Upper lobe of left lung (tissue), 6 donors: ENCODE results near the gene DUSP8. TPM values are rescaled to one million over a fixed set of nuclear protein-coding genes. Genes with fewer than 3 reads are reported as not detected.
"Not testable (repeated sequence)": the region's sequence is repeated elsewhere in the genome, so short reads cannot be mapped to it uniquely, and the experiment has no call there.

Experiments used
- ATAC-seq, 2 donors: fragments of 200-7000 bp; cut with Tn5 transposase; one replicate each; pipeline ENCODE4 v1.9.1; 2022; ENCODE audit warnings: mild to moderate bottlenecking in 2 of 2, moderate library complexity in 2 of 2; ENCODE audit not compliant: low FRiP score in 2 of 2
- DNase-seq, 2 donors: peaks; one replicate each; pipeline ENCODE4 v3.0.0-alpha.2; 2019 to 2020
- H3K27ac ChIP-seq, 4 donors: fragments of 200-600 bp; sonication (generic); one replicate each; pipeline ENCODE4 v1.5.1; 2016 to 2019
- H3K27me3 ChIP-seq, 4 donors: fragments of 200-600 bp; sonication (generic); one replicate each; pipeline ENCODE4 v1.5.1; 2017 to 2019
- H3K36me3 ChIP-seq, 4 donors: fragments of 200-600 bp; sonication (generic); one replicate each; pipeline ENCODE4 v1.5.1; 2016 to 2019
- H3K4me1 ChIP-seq, 4 donors: fragments of 200-600 bp; sonication (generic); one replicate each; pipeline ENCODE4 v1.5.1; 2018 to 2019
- H3K4me3 ChIP-seq, 4 donors: fragments of 200-600 bp; sonication (generic); one replicate each; pipeline ENCODE4 v1.5.1; 2017 to 2019; ENCODE audit warnings: mild to moderate bottlenecking in 2 of 4, moderate library complexity in 1 of 4
- H3K9me3 ChIP-seq, 4 donors: fragments of 200-600 bp; sonication (generic); one replicate each; pipeline ENCODE4 v1.5.1; 2018 to 2019
- CTCF ChIP-seq, 6 experiments: fragments of 450-650 bp in 4 of 6; fragments of 200-600 bp in 2 of 6; sonication (generic) in 2 of 6; IDR thresholded peaks; one replicate each; pipeline ENCODE4 v1.5.1; 2016 to 2019; ENCODE audit warnings: antibody characterized with exemption in 6 of 6
- EP300 ChIP-seq, 4 donors: sonication (generic); formaldehyde crosslinking; IDR thresholded peaks; one replicate each; pipeline ENCODE4 v1.5.1; 2017; ENCODE audit warnings: antibody characterized with exemption in 4 of 4, control low read depth in 2 of 4
- POLR2A ChIP-seq, 4 donors: fragments of 450-650 bp; IDR thresholded peaks; one replicate each; pipeline ENCODE4 v1.5.1; 2016 to 2017; ENCODE audit warnings: antibody characterized with exemption in 4 of 4, mild to moderate bottlenecking in 2 of 4
- POLR2AphosphoS5 ChIP-seq, 2 donors: sonication (generic); formaldehyde crosslinking; IDR thresholded peaks; one replicate each; pipeline ENCODE4 v1.5.1; 2017; ENCODE audit warnings: antibody characterized with exemption in 2 of 2
- WGBS, 2 donors: methylation state at CpG; one replicate each; pipeline ENCODE4 v1.1.5; 2017 to 2018; 5-methylcytosine and 5-hydroxymethylcytosine counted together
- total RNA-seq, 6 donors: library from RNA; depleted of rRNA in 4 of 6; stranded (reverse); fragments of >200 nt in 4 of 6; gene quantifications; one replicate each; pipeline versions ENCODE4 v1.1.0 to v1.2.1, GENCODE V29; 2016 to 2021
- donor health status: DM: no; HTN: no; CAD: no; lungs with moderate emphysema.
- donor health status: DM: no; HTN: yes; CAD: no; lungs with severe emphysema.

DUSP8 gene
- total RNA-seq, 6 donors from 2014 or later = 5.2 to 19.3 (median 13.5) TPM

DNA sequence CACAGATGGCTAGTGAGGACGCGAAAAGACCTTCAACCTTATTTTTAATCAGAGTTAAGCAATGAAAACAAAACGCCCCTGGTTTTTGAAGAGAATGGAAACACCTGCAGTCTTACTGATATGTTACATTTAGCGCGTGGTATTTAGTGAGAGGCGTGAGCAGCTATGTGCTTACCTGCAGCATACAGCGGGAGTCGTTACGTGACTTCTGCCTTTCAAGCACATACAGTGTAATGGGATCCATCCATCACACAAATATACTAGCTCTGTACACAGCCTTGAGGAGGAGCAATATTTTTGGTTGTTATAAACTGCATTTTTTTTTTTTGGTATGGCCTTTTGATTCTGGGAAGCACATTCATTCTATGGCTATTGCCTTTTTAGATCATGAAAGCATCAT is 20.6 kb upstream of the DUSP8 start:
- no peak overlapping the region for H3K27ac ChIP-seq
- no peaks in the 10 kb centered on the region for H3K9me3 ChIP-seq
- ATAC-seq (no peak), DNase-seq (no peak)
- 83 to 88% methylated on average over 9 of the region's 9 CpGs for whole genome bisulfite sequencing, 2 donors
- peaks cover 3 to 12% (median 9%) of the 10 kb centered on the region in 4 donors for H3K4me1 ChIP-seq
- no peaks in the 10 kb centered on the region for H3K27me3 ChIP-seq
- no peak overlapping the region for H3K4me3 ChIP-seq
- no peak for TF ChIP-seq EP300 (IDR thresholded peaks at IDR 0.05)
- no peak for TF ChIP-seq POLR2A (IDR thresholded peaks at IDR 0.05)
- TF ChIP-seq POLR2AphosphoS5 (IDR thresholded peaks at IDR 0.05) = no peak
- no peak for TF ChIP-seq CTCF (IDR thresholded peaks at IDR 0.05)
- H3K36me3 ChIP-seq = no peaks in the 10 kb centered on the region

GRCh38 chr11:1589996-1590395 is 17.9 kb upstream of the DUSP8 start:
- H3K36me3 ChIP-seq = no peaks in the 10 kb centered on the region
- TF ChIP-seq POLR2A (IDR thresholded peaks at IDR 0.05) (no peak), CTCF (IDR thresholded peaks at IDR 0.05) (no peak), POLR2AphosphoS5 (IDR thresholded peaks at IDR 0.05) (no peak), EP300 (IDR thresholded peaks at IDR 0.05) (no peak)
- no peaks in the 10 kb centered on the region for H3K9me3 ChIP-seq
- ATAC-seq (no peak), DNase-seq (no peak)
- H3K4me3 ChIP-seq = no peak overlapping the region
- H3K27ac ChIP-seq = peak overlapping the region in 1 of 4 donors; percentile 64
- whole genome bisulfite sequencing, 2 donors = 88 to 98% methylated on average over 4 to 6 of the region's 6 CpGs
- no peaks in the 10 kb centered on the region for H3K27me3 ChIP-seq
- peaks cover 3 to 12% (median 9%) of the 10 kb centered on the region in 4 donors for H3K4me1 ChIP-seq

GRCh38 chr11:1589191-1589963 is 17.3 kb upstream of the DUSP8 start:
- WGBS, 2 donors = 19 to 34% methylated on average over 7 to 8 of the region's 10 CpGs
- H3K4me1 ChIP-seq = peaks cover 3 to 12% (median 9%) of the 10 kb centered on the region in 4 donors
- H3K4me3 ChIP-seq, DNase-seq, H3K27me3 ChIP-seq, H3K36me3 ChIP-seq, H3K9me3 ChIP-seq: not testable (repeated sequence)
- TF ChIP-seq EP300 (IDR thresholded peaks at IDR 0.05) = peak in 2 of 4 donors; percentile 13 to 36
- peak; percentile 37 to 71 for TF ChIP-seq POLR2AphosphoS5 (IDR thresholded peaks at IDR 0.05)
- peak overlapping the region in 1 of 4 donors; percentile 64 for H3K27ac ChIP-seq
- ATAC-seq = peak; percentile 51 to 76

DNA sequence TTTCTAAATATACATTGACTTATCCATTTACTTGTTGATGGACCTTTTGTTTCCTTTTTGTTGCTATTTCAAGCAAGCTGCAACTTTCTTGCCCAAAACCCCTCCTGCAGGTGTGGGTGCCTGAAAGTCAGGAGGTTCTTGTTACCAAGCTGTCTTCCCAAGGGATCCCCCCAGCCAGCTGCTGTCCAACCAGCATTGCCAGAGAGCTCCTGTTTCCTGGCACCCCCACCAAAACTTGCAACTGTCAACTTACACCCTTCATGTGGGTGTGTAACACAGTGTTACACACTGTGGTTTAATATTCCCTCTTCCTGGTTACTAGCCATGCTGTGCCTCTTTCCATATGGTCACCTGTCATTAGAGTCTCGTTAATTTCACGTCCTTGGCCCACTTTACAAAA is 14.6 kb upstream of the DUSP8 start:
- H3K27ac ChIP-seq = no peak overlapping the region
- DNase-seq (no peak), ATAC-seq (no peak)
- H3K36me3 ChIP-seq = no peaks in the 10 kb centered on the region
- H3K4me1 ChIP-seq = peaks cover 3 to 12% (median 9%) of the 10 kb centered on the region in 4 donors
- H3K27me3 ChIP-seq = no peaks in the 10 kb centered on the region
- TF ChIP-seq EP300 (IDR thresholded peaks at IDR 0.05) (no peak), POLR2AphosphoS5 (IDR thresholded peaks at IDR 0.05) (no peak), CTCF (IDR thresholded peaks at IDR 0.05) (no peak), POLR2A (IDR thresholded peaks at IDR 0.05) (no peak)
- H3K4me3 ChIP-seq = no peak overlapping the region
- no peaks in the 10 kb centered on the region for H3K9me3 ChIP-seq
- 82 to 84% methylated on average over 2 of the region's 2 CpGs for WGBS, 2 donors

DNA sequence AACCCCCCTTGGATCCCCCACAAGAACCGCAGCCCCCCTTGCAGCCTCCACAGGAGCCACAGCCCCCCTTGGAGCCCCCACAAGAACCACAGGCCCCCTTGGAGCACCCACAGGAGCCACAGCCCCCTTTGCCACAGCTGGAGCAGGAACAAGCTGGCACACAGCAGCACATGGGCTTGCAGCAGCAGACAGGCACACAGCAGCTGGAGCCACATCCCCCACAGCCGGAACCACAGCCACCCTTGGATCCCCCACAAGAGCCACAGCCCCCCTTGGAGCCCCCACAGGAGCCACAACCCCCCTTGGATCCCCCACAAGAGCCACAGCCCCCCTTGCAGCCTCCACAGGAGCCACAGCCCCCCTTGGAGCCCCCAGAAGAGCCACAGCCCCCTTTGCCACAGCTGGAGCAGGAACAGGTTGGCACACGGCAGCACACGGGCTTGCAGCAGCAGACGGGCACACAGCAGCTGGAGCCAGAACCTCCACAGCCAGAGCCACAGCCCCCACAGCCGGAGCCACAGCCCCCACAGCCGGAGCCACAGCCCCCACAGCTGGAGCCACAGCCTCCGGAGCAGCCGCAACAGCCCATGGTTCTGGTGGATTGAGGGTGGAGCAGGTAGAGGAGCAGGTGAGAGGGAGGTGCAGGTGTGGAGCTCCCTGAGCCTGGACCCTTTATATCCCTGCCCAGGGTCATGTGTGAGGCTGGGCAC is 12.7 kb upstream of the DUSP8 start, which contains the start of gene KRTAP5-1:
Gene KRTAP5-1, minus strand, starts transcription at position 623 of the 710 bp plus-strand sequence. Its CDS starts 34 bp downstream, at position 589.
- peaks cover 3 to 11% (median 8%) of the 10 kb centered on the region in 4 donors for H3K4me1 ChIP-seq
- not testable (repeated sequence) for H3K27me3 ChIP-seq, H3K9me3 ChIP-seq, H3K27ac ChIP-seq, ATAC-seq, H3K36me3 ChIP-seq, H3K4me3 ChIP-seq
- WGBS, 2 donors = 54 to 67% methylated on average over 5 to 6 of the region's 9 CpGs
- peak in 1 of 2 donors; percentile 47 for DNase-seq

DNA sequence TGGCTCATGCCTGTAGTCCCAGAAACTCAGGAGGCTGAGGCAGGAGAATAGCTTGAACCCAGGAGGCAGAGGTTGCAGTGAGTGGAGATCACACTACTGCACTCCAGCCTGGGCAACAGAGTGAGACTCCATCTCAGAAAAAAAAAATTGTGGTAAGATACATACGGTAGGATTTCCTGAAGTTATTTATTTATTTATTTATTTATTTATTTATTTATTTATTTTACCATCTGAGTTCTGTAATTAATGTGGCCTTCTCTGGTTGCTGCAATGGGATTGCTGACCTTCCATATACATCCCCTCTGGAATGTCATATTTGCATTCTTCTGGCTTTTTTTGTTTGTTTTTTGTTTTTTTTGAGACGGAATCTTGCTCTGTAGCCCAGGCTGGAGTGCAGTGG is 10.8 kb upstream of the DUSP8 start:
- not testable (repeated sequence) for H3K27ac ChIP-seq, H3K9me3 ChIP-seq, ATAC-seq, H3K4me3 ChIP-seq, DNase-seq, H3K4me1 ChIP-seq, H3K27me3 ChIP-seq, H3K36me3 ChIP-seq
- 65 to 70% methylated on average over 2 of the region's 2 CpGs for WGBS, 2 donors
